Measurements from ENCODE around the gene METTL16.
"Not testable (repeated sequence)": the region's sequence is repeated elsewhere in the genome, so short reads cannot be mapped to it uniquely, and the experiment has no call there.

The METTL16 gene

GRCh38 chr17:2551493-2551892, 39.8 kb upstream of the METTL16 start:
- Histone ChIP-seq H3K79me2 (ENCODE audit: insufficient read depth, low read length) (no peaks in the 10 kb centered on the region), H3F3A (ENCODE audit: insufficient read depth) (no peaks in the 10 kb centered on the region), H3K9me3 (ENCODE audit: insufficient read depth, low read length) (no peaks in the 10 kb centered on the region), H3K4me2 (ENCODE audit: low read depth, low read length, poor library complexity, severe bottlenecking) (no peak overlapping the region), H3K9me2 (replicated peaks; ENCODE audit: insufficient read depth, low read length) (no peaks in the 10 kb centered on the region), H3K36me3 (ENCODE audit: low read length) (no peaks in the 10 kb centered on the region), H3K4me3 (ENCODE audit: insufficient read depth, low read length, poor library complexity, severe bottlenecking) (no peak overlapping the region), H4K20me1 (ENCODE audit: low read depth, low read length) (no peaks in the 10 kb centered on the region), H3K9ac (ENCODE audit: low read length) (no peak overlapping the region), H2AFZ (ENCODE audit: low read depth, low read length, severe bottlenecking) (no peak overlapping the region), H3K27ac (ENCODE audit: low read depth, low read length) (no peak overlapping the region), H3K27me3 (ENCODE audit: low read length) (no peaks in the 10 kb centered on the region)
- TF ChIP-seq CTCF (IDR thresholded peaks at IDR 0.05; ENCODE audit: insufficient read depth, low read length, poor library complexity, severe bottlenecking) (no peak), EZH2phosphoT487 (conservative IDR thresholded peaks at IDR 0.05; ENCODE audit: low read length) (no peak)

GRCh38 chr17:2549392-2550211, 37.9 kb upstream of the METTL16 start:
- Histone ChIP-seq H3K4me3 (ENCODE audit: insufficient read depth, low read length, poor library complexity, severe bottlenecking) (no peak overlapping the region), H4K20me1 (ENCODE audit: low read depth, low read length) (no peaks in the 10 kb centered on the region), H3K79me2 (ENCODE audit: insufficient read depth, low read length) (no peaks in the 10 kb centered on the region), H3F3A (ENCODE audit: insufficient read depth) (no peaks in the 10 kb centered on the region), H3K4me2 (ENCODE audit: low read depth, low read length, poor library complexity, severe bottlenecking) (no peak overlapping the region), H2AFZ (ENCODE audit: low read depth, low read length, severe bottlenecking) (no peak overlapping the region), H3K9me3 (ENCODE audit: insufficient read depth, low read length) (no peaks in the 10 kb centered on the region), H3K27ac (ENCODE audit: low read depth, low read length) (no peak overlapping the region), H3K36me3 (ENCODE audit: low read length) (no peaks in the 10 kb centered on the region), H3K9me2 (replicated peaks; ENCODE audit: insufficient read depth, low read length) (no peaks in the 10 kb centered on the region), H3K9ac (ENCODE audit: low read length) (no peak overlapping the region), H3K27me3 (ENCODE audit: low read length) (no peaks in the 10 kb centered on the region)
- TF ChIP-seq EZH2phosphoT487 (conservative IDR thresholded peaks at IDR 0.05; ENCODE audit: low read length) (no peak), CTCF (IDR thresholded peaks at IDR 0.05; ENCODE audit: insufficient read depth, low read length, poor library complexity, severe bottlenecking) (no peak)

- H3K27me3 ChIP-seq (ENCODE audit: low read length); H3K79me2 ChIP-seq (ENCODE audit: insufficient read depth, low read length); H3K9ac ChIP-seq (ENCODE audit: low read length); H4K20me1 ChIP-seq (ENCODE audit: low read depth, low read length); H3K4me3 ChIP-seq (ENCODE audit: insufficient read depth, low read length, poor library complexity, severe bottlenecking); H3K27ac ChIP-seq (ENCODE audit: low read depth, low read length); H3F3A ChIP-seq (ENCODE audit: insufficient read depth); H3K9me3 ChIP-seq (ENCODE audit: insufficient read depth, low read length); H3K4me2 ChIP-seq (ENCODE audit: low read depth, low read length, poor library complexity, severe bottlenecking); H3K36me3 ChIP-seq (ENCODE audit: low read length); H3K9me2 ChIP-seq (replicated peaks; ENCODE audit: insufficient read depth, low read length); H2AFZ ChIP-seq (ENCODE audit: low read depth, low read length, severe bottlenecking): not testable (repeated sequence)
These were observed 36.3 kb upstream of the METTL16 start for GRCh38 chr17:2548026-2548425.

GRCh38 chr17:2547176-2547575, 35.5 kb upstream of the METTL16 start:
- H3K9ac ChIP-seq (ENCODE audit: low read length): no peak overlapping the region
- TF ChIP-seq EZH2phosphoT487 (conservative IDR thresholded peaks at IDR 0.05; ENCODE audit: low read length) (no peak), CTCF (IDR thresholded peaks at IDR 0.05; ENCODE audit: insufficient read depth, low read length, poor library complexity, severe bottlenecking) (no peak)
- H3K27me3 ChIP-seq (ENCODE audit: low read length): no peaks in the 10 kb centered on the region
- no peaks in the 10 kb centered on the region for H3K36me3 ChIP-seq (ENCODE audit: low read length)
- no peaks in the 10 kb centered on the region for H3F3A ChIP-seq (ENCODE audit: insufficient read depth)
- H3K9me2 ChIP-seq (replicated peaks; ENCODE audit: insufficient read depth, low read length): no peaks in the 10 kb centered on the region
- H2AFZ ChIP-seq (ENCODE audit: low read depth, low read length, severe bottlenecking): no peak overlapping the region
- H3K4me2 ChIP-seq (ENCODE audit: low read depth, low read length, poor library complexity, severe bottlenecking): no peak overlapping the region
- no peaks in the 10 kb centered on the region for H3K9me3 ChIP-seq (ENCODE audit: insufficient read depth, low read length)
- no peak overlapping the region for H3K4me3 ChIP-seq (ENCODE audit: insufficient read depth, low read length, poor library complexity, severe bottlenecking)
- no peak overlapping the region for H3K27ac ChIP-seq (ENCODE audit: low read depth, low read length)
- H3K79me2 ChIP-seq (ENCODE audit: insufficient read depth, low read length): no peaks in the 10 kb centered on the region
- H4K20me1 ChIP-seq (ENCODE audit: low read depth, low read length): no peaks in the 10 kb centered on the region
